Mononuclear cell (primary cell): ENCODE data around the gene UNCX. TPM values are rescaled to one million over a fixed set of nuclear protein-coding genes. Genes with fewer than 3 reads are reported as not detected.
"Not testable (repeated sequence)": the region's sequence is repeated elsewhere in the genome, so short reads cannot be mapped to it uniquely, and the experiment has no call there.

Source experiments
- H3K27me3 ChIP-seq: 2 replicates; pipeline ENCODE4 v1.6.0; 2011; ENCODE audit warnings: low read length, control low read depth; ENCODE audit not compliant: insufficient read depth
- H3K4me1 ChIP-seq: 2 replicates; pipeline ENCODE4 v1.5.1; 2011; ENCODE audit warnings: mild to moderate bottlenecking, low read length, control low read depth; ENCODE audit not compliant: insufficient read depth
- H3K4me3 ChIP-seq: 2 replicates; pipeline ENCODE4 v1.5.1; 2011; ENCODE audit warnings: mild to moderate bottlenecking, low read length, moderate library complexity
- H3K9me3 ChIP-seq: 2 replicates; pipeline ENCODE4 v1.5.1; 2011; ENCODE audit warnings: low read depth, mild to moderate bottlenecking, control low read depth, low read length
- total RNA-seq: library from RNA; depleted of rRNA; stranded (reverse); fragments of >200 nt; gene quantifications from one replicate; pipeline ENCODE4 v1.2.3, GENCODE V29; 2012

The UNCX gene
- total RNA-seq = not detected

- Histone ChIP-seq H3K4me1 (peaks cover 10% of the 10 kb centered on the region), H3K9me3 (no peaks in the 10 kb centered on the region), H3K27me3 (peaks cover 68% of the 10 kb centered on the region), H3K4me3 (no peak within 1 kb of the TSS)
These were observed at the start of gene UNCX for GRCh38 chr7:1232623-1233332. Gene UNCX (plus strand): TSS chr7:1232872. CDS start chr7:1233018, 146 bp downstream.

- no peaks in the 10 kb centered on the region for H3K27me3 ChIP-seq
These were observed 45.5 kb upstream of the UNCX start for GRCh38 chr7:1187127-1187526.

GRCh38 chr7:1188720-1189294 lies 43.9 kb upstream of the UNCX start:
- peaks cover 17% of the 10 kb centered on the region for H3K4me1 ChIP-seq
- no peaks in the 10 kb centered on the region for H3K27me3 ChIP-seq
- no peak overlapping the region for H3K4me3 ChIP-seq
- no peaks in the 10 kb centered on the region for H3K9me3 ChIP-seq

More at GRCh38 chr7:1187127-1187526, 45.5 kb upstream of the UNCX start:
- Histone ChIP-seq H3K4me3 (no peak overlapping the region), H3K9me3 (no peaks in the 10 kb centered on the region), H3K4me1 (peaks cover 7% of the 10 kb centered on the region)

GRCh38 chr7:1189986-1190772 lies 42.5 kb upstream of the UNCX start:
- H3K9me3 ChIP-seq = no peaks in the 10 kb centered on the region
- peaks cover 17% of the 10 kb centered on the region for H3K4me1 ChIP-seq
- H3K4me3 ChIP-seq = no peak overlapping the region
- no peaks in the 10 kb centered on the region for H3K27me3 ChIP-seq

GRCh38 chr7:1192171-1192676 lies 40.4 kb upstream of the UNCX start:
- H3K27me3 ChIP-seq = no peaks in the 10 kb centered on the region
- peaks cover 17% of the 10 kb centered on the region for H3K4me1 ChIP-seq
- no peak overlapping the region for H3K4me3 ChIP-seq
- no peaks in the 10 kb centered on the region for H3K9me3 ChIP-seq

GRCh38 chr7:1193593-1194424 lies 38.9 kb upstream of the UNCX start:
- H3K4me1 ChIP-seq = peaks cover 17% of the 10 kb centered on the region
- H3K27me3 ChIP-seq = no peaks in the 10 kb centered on the region
- no peak overlapping the region for H3K4me3 ChIP-seq
- H3K9me3 ChIP-seq = no peaks in the 10 kb centered on the region

GRCh38 chr7:1196441-1196840 lies 36.2 kb upstream of the UNCX start:
- H3K4me3 ChIP-seq, H3K9me3 ChIP-seq, H3K27me3 ChIP-seq: not testable (repeated sequence)
- H3K4me1 ChIP-seq = peaks cover 17% of the 10 kb centered on the region

GRCh38 chr7:1196950-1197349 lies 35.7 kb upstream of the UNCX start:
- H3K9me3 ChIP-seq = no peaks in the 10 kb centered on the region
- peaks cover 12% of the 10 kb centered on the region for H3K4me1 ChIP-seq
- no peaks in the 10 kb centered on the region for H3K27me3 ChIP-seq
- no peak overlapping the region for H3K4me3 ChIP-seq

GRCh38 chr7:1197997-1198625 lies 34.6 kb upstream of the UNCX start:
- Histone ChIP-seq H3K4me3 (no peak overlapping the region), H3K27me3 (no peaks in the 10 kb centered on the region), H3K4me1 (peaks cover 3% of the 10 kb centered on the region), H3K9me3 (no peaks in the 10 kb centered on the region)

- Histone ChIP-seq H3K4me1 (no peaks in the 10 kb centered on the region), H3K9me3 (no peaks in the 10 kb centered on the region), H3K27me3 (no peaks in the 10 kb centered on the region), H3K4me3 (no peak overlapping the region)
These were observed 32.6 kb upstream of the UNCX start for GRCh38 chr7:1200045-1200444.

GRCh38 chr7:1201916-1202315 lies 30.8 kb upstream of the UNCX start:
- Histone ChIP-seq H3K4me1 (no peaks in the 10 kb centered on the region), H3K4me3 (no peak overlapping the region), H3K9me3 (no peaks in the 10 kb centered on the region), H3K27me3 (no peaks in the 10 kb centered on the region)

- H3K9me3 ChIP-seq, H3K4me1 ChIP-seq, H3K27me3 ChIP-seq, H3K4me3 ChIP-seq: not testable (repeated sequence)
These were observed 29.8 kb upstream of the UNCX start for GRCh38 chr7:1202914-1203313.

GRCh38 chr7:1204460-1205140 lies 28.1 kb upstream of the UNCX start:
- H3K27me3 ChIP-seq = peaks cover 4% of the 10 kb centered on the region
- H3K9me3 ChIP-seq = no peaks in the 10 kb centered on the region
- H3K4me3 ChIP-seq = no peak overlapping the region
- no peaks in the 10 kb centered on the region for H3K4me1 ChIP-seq

GRCh38 chr7:1205742-1206141 lies 26.9 kb upstream of the UNCX start:
- not testable (repeated sequence) for H3K27me3 ChIP-seq, H3K9me3 ChIP-seq, H3K4me1 ChIP-seq, H3K4me3 ChIP-seq
